ENCODE data around the gene ZNF526.

ZNF526 gene

GRCh38 chr19:42196011-42197001 is 23.8 kb upstream of the ZNF526 start:
- no peak for DNase-seq (ENCODE audit: low read depth)

GRCh38 chr19:42197375-42197817 is 22.7 kb upstream of the ZNF526 start:
- no peak for DNase-seq (ENCODE audit: low read depth)

- DNase-seq (ENCODE audit: low read depth) = peak; percentile 50
Observed at GRCh38 chr19:42198676-42199439, 21.3 kb upstream of the ZNF526 start.

GRCh38 chr19:42199440-42200115 is 20.5 kb upstream of the ZNF526 start:
- DNase-seq (ENCODE audit: low read depth) = no peak

GRCh38 chr19:42200116-42200715 is 19.9 kb upstream of the ZNF526 start:
- no peak for DNase-seq (ENCODE audit: low read depth)

GRCh38 chr19:42201489-42202289 is 18.4 kb upstream of the ZNF526 start:
- DNase-seq (ENCODE audit: low read depth) = no peak

- no peak for DNase-seq (ENCODE audit: low read depth)
Observed at GRCh38 chr19:42202290-42202880, 17.7 kb upstream of the ZNF526 start.

GRCh38 chr19:42203700-42204099 is 16.4 kb upstream of the ZNF526 start:
- DNase-seq (ENCODE audit: low read depth) = no peak

GRCh38 chr19:42204664-42205063 is 15.4 kb upstream of the ZNF526 start:
- DNase-seq (ENCODE audit: low read depth) = no peak

- no peak for DNase-seq (ENCODE audit: low read depth)
Observed at GRCh38 chr19:42206871-42207755, 13.0 kb upstream of the ZNF526 start.

- DNase-seq (ENCODE audit: low read depth) = no peak
Observed at GRCh38 chr19:42207767-42208271, 12.3 kb upstream of the ZNF526 start.

- DNase-seq (ENCODE audit: low read depth) = no peak
Observed at GRCh38 chr19:42208612-42209011, 11.5 kb upstream of the ZNF526 start.

GRCh38 chr19:42212886-42213285 is 7.2 kb upstream of the ZNF526 start:
- DNase-seq (ENCODE audit: low read depth) = no peak

GRCh38 chr19:42214810-42215485 is 5.2 kb upstream of the ZNF526 start:
- DNase-seq (ENCODE audit: low read depth) = no peak

- peak; percentile 12 for DNase-seq (ENCODE audit: low read depth)
Observed at GRCh38 chr19:42216653-42217519, 3.2 kb upstream of the ZNF526 start.

GRCh38 chr19:42217520-42218437 is 2.3 kb upstream of the ZNF526 start, which contains the start of gene DEDD2:
DEDD2 (minus strand) TSS chr19:42217677; CDS start chr19:42217007, 670 bp downstream.
- DNase-seq (ENCODE audit: low read depth) = peak; percentile 99

- no peak for DNase-seq (ENCODE audit: low read depth)
Observed at GRCh38 chr19:42220751-42221097, 612 bp downstream of the ZNF526 start.

Measured in activated T-helper 9 cell treated with anti-CD3 and anti-CD28 coated beads, Interleukin-2, amount 50 U/mL, for 16 hours (primary cell).